ENCODE measurements around the gene NR6A1. TPM values are rescaled to one million over a fixed set of nuclear protein-coding genes. Genes with fewer than 3 reads are reported as not detected.
A peak's percentile ranks its signal among the peaks of the same experiment; 100 is the strongest.

NR6A1 gene
- total and polyA plus RNA-seq, 11 donors = 0.65 to 5.7 (median 1.6) TPM

GRCh38 chr9:124661271-124661670 lies 109.8 kb downstream of the NR6A1 start:
- no peak for ATAC-seq
- TF ChIP-seq POLR2A (IDR thresholded peaks at IDR 0.05) = no peak
- TF ChIP-seq, protein P1, sequence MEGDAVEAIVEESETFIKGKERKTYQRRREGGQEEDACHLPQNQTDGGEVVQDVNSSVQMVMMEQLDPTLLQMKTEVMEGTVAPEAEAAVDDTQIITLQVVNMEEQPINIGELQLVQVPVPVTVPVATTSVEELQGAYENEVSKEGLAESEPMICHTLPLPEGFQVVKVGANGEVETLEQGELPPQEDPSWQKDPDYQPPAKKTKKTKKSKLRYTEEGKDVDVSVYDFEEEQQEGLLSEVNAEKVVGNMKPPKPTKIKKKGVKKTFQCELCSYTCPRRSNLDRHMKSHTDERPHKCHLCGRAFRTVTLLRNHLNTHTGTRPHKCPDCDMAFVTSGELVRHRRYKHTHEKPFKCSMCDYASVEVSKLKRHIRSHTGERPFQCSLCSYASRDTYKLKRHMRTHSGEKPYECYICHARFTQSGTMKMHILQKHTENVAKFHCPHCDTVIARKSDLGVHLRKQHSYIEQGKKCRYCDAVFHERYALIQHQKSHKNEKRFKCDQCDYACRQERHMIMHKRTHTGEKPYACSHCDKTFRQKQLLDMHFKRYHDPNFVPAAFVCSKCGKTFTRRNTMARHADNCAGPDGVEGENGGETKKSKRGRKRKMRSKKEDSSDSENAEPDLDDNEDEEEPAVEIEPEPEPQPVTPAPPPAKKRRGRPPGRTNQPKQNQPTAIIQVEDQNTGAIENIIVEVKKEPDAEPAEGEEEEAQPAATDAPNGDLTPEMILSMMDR (IDR thresholded peaks at IDR 0.05) = no peak
- intact Hi-C loops (cut with DNase I) = no loop called here
- 58 to 70% (median 64%) methylated on average over 4 of the region's 4 CpGs for WGBS, 4 donors
- H3K4me3 ChIP-seq = no peak overlapping the region
- no peak overlapping the region for H3K27ac ChIP-seq
- no peaks in the 10 kb centered on the region for H3K9me3 ChIP-seq
- no peaks in the 10 kb centered on the region for H3K27me3 ChIP-seq
- no peak for DNase-seq
- H3K36me3 ChIP-seq = no peaks in the 10 kb centered on the region
- peaks cover 0 to 38% (median 15%) of the 10 kb centered on the region in 12 donors for H3K4me1 ChIP-seq

DNA sequence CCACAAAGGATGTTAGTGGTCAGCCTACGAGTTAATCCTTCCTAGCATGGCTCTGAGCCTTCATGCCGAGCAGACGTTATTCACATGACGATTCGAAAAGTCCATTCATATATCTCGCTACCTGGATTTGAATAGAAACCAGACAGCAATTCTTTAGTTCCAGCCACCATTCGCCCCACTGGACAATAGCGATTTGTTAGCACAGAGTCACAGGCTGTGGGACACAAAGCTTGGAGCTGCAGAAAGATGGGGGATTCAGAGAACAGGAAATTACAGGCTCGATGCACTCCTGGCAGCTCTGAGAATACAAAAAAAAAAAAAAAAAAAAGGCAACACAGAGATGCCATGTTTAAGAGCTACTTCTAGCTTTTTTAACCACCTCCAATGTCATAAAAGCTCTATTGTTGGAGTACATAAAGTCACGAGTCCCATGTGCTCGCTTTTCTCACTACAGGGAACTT lies 110.7 kb downstream of the NR6A1 start:
- DNase-seq (peak in 1 of 5 donors; percentile 11), ATAC-seq (no peak)
- peak overlapping the region in 11 of 12 donors; percentile 44 to 71 (median 60) for H3K4me3 ChIP-seq
- intact Hi-C loops (cut with DNase I) = no loop called here
- no peaks in the 10 kb centered on the region for H3K27me3 ChIP-seq
- H3K36me3 ChIP-seq = no peaks in the 10 kb centered on the region
- 2 to 4% (median 3%) methylated on average over 11 of the region's 11 CpGs for WGBS, 4 donors
- H3K9me3 ChIP-seq = no peaks in the 10 kb centered on the region
- peaks cover 0 to 38% (median 15%) of the 10 kb centered on the region in 12 donors for H3K4me1 ChIP-seq
- TF ChIP-seq POLR2A (IDR thresholded peaks at IDR 0.05) = no peak
- TF ChIP-seq, protein P1 (IDR thresholded peaks at IDR 0.05) = no peak
- H3K27ac ChIP-seq = peak overlapping the region in 9 of 12 donors; percentile 28 to 93 (median 84)

DNA sequence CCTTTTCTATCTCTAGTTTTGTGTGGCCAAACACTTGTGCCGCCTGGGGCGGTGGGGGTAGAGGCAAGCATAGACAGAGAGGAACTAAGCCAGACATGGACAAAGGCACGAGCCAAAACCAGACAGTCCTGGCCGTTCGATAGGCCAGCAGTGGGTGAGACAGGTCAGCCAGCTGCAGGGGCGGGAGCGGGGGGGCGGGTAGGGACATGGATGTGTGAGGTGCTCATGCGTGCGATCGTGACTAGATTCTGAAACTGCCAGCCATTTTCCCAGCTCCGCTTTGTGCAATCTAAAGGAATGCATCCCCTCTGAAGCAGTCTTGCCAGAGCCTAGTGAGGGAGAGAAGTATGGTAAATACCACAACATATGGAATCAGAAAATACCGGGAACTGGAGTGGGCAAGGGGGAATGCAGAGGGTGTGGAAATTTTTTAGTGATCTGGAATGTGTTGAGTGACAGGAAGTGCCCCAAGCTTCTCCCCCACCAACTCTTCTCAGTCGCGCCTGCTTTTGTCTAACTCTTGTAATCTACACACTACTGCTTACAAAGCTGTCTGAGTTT lies 111.9 kb downstream of the NR6A1 start:
- no peaks in the 10 kb centered on the region for H3K36me3 ChIP-seq
- intact Hi-C loops (cut with DNase I) = loop anchor here in 1 of 10 donors (5.0 kb wide), 1 partner anchor 37 kb away; no protein-coding TSS in a partner anchor
- H3K4me1 ChIP-seq = peaks cover 0 to 38% (median 15%) of the 10 kb centered on the region in 12 donors
- TF ChIP-seq, protein P1 (IDR thresholded peaks at IDR 0.05) = no peak
- no peak for TF ChIP-seq POLR2A (IDR thresholded peaks at IDR 0.05)
- ATAC-seq = peak; percentile 85 to 90 (median 87)
- peak; percentile 81 to 90 (median 85) for DNase-seq
- H3K9me3 ChIP-seq = no peaks in the 10 kb centered on the region
- peak overlapping the region; percentile 26 to 71 (median 60) for H3K4me3 ChIP-seq
- no peaks in the 10 kb centered on the region for H3K27me3 ChIP-seq
- H3K27ac ChIP-seq = peak overlapping the region in 11 of 12 donors; percentile 45 to 93 (median 84)
- 0 to 2% (median 1%) methylated on average over 15 of the region's 15 CpGs for WGBS, 4 donors

DNA sequence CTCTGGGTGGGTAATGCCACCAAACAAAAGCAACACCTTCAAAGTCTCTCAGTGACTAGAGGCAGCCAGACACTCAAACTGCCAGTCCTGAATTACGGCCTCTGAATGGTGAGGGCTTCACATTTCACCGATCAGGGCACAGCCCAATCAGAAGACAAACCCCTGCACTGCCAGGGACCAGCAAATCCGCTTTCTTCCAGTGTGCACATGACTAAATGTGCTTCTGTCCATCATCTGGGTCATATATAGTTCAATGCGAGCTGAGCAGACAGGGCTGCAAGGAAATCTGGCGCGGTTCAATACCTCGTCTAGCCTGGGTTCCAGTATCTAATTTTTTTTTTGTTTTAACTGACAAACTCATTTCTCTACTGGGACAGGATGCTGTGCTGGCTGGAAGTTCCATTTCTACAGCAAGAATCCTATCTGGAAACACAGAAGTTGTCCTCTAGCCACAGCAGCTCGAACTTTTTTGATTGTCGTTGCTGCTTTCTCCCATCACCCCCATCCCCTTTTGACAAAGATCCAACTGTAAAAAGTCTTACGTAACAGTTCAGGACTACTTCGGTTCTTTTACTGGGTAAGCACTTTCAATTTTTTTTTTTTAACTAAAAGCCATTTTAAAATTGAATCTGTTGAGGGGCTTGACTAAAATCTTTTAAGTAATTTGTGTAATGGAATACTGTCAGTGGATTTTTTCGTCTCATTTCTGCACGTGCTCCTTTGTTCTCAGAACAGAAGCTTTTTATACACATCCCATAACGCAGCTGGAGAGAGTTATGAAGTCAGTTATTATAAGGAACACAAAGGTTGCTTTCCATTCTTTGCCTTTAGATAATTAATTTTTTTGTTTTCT lies 112.7 kb downstream of the NR6A1 start:
- intact Hi-C loops (cut with DNase I) = loop anchor here in 1 of 10 donors (5.0 kb wide), 1 partner anchor 36 kb away; no protein-coding TSS in a partner anchor
- 0 to 2% (median 2%) methylated on average over 14 of the region's 14 CpGs for WGBS, 4 donors

More for the DNA sequence above, 112.7 kb downstream of the NR6A1 start:
- TF ChIP-seq, protein P1 (IDR thresholded peaks at IDR 0.05) = no peak
- peak in 1 of 2 donors; percentile 62 for TF ChIP-seq POLR2A (IDR thresholded peaks at IDR 0.05)
- ATAC-seq = peak; percentile 95 to 97 (median 96)
- Histone ChIP-seq H3K27me3 (no peaks in the 10 kb centered on the region), H3K9me3 (no peaks in the 10 kb centered on the region), H3K4me1 (peaks cover 0 to 36% (median 15%) of the 10 kb centered on the region in 12 donors), H3K27ac (peak overlapping the region; percentile 33 to 93 (median 83)), H3K36me3 (no peaks in the 10 kb centered on the region), H3K4me3 (peak overlapping the region; percentile 26 to 71 (median 60))
- peak; percentile 78 to 85 (median 84) for DNase-seq
